Psoas muscle (tissue), 8 donors: Measurements from ENCODE around the gene PROC. TPM values are rescaled to one million over a fixed set of nuclear protein-coding genes. Genes with fewer than 3 reads are reported as not detected.

ENCODE experiments used
- ATAC-seq, 4 donors: fragments of 200-7000 bp; cut with Tn5 transposase; one replicate each; pipeline ENCODE4 v1.9.1; 2020; ENCODE audit warnings: moderate library complexity in 3 of 4, mild to moderate bottlenecking in 2 of 4
- DNase-seq, 2 donors: peaks; one replicate each; pipeline ENCODE4 v3.0.0-alpha.2; 2020
- H3K27ac ChIP-seq: fragments of 200-600 bp; one replicate; pipeline ENCODE4 v1.8.0; 2022
- H3K27me3 ChIP-seq, 3 donors: fragments of 200-600 bp in 1 of 3; one replicate each; pipeline versions ENCODE4 v1.6.1 to v1.8.0; 2013 to 2022; ENCODE audit warnings: low read length in 2 of 3, mild to moderate bottlenecking in 2 of 3, moderate library complexity in 1 of 3; ENCODE audit not compliant: insufficient read depth in 3 of 3
- H3K36me3 ChIP-seq, 2 donors: fragments of 200-600 bp in 1 of 2; one replicate each; pipeline versions ENCODE4 v1.6.1 to v1.8.0; 2013 to 2022; ENCODE audit warnings: low read depth in 1 of 2, mild to moderate bottlenecking in 1 of 2, moderate library complexity in 1 of 2; ENCODE audit not compliant: insufficient read depth in 1 of 2
- H3K4me1 ChIP-seq: fragments of 200-600 bp; one replicate; pipeline ENCODE4 v1.8.0; 2022
- H3K4me3 ChIP-seq: fragments of 200-600 bp; one replicate; pipeline ENCODE4 v1.8.0; 2022; ENCODE audit warnings: mild to moderate bottlenecking
- H3K9me3 ChIP-seq: fragments of 200-600 bp; one replicate; pipeline ENCODE4 v1.8.0; 2022
- WGBS, 3 donors: extraction: QIAGEN DNeasy Blood & Tissue Kit; methylation state at CpG; one replicate each; pipeline versions ENCODE4 v1.1.6 to v1.1.7; 2013; 5-methylcytosine and 5-hydroxymethylcytosine counted together
- intact Hi-C, 2 donors: fragments of 100-400 bp; cut with DNase I; formaldehyde crosslinking; loops; one replicate each; pipeline versions ENCODE4 v1.11.0 to v1.14.2; 2022
- polyA plus RNA-seq, 3 donors: library from polyadenylated mRNA; stranded (reverse); fragments of 200-250 nt; gene quantifications; one replicate each; pipeline ENCODE4 v1.2.3, GENCODE V29; 2013
- total RNA-seq, 4 donors: library from RNA; stranded (reverse); fragmentation: NEBNext Ultra II Directional in 2 of 4; extraction: Animal tissue kit (Norgen Biotek cat#: 25700) in 2 of 4; gene quantifications; one replicate each; pipeline versions ENCODE4 v1.2.1 to v1.2.4, GENCODE V29; 2021 to 2023
- TF ChIP-seq, protein P1 (sequence below): fragments of 200-600 bp; IDR thresholded peaks from one replicate; pipeline ENCODE4 v1.8.0; 2022; ENCODE audit warnings: antibody characterized with exemption
- donor health status: healthy with polysubstance abuse.
- donor health status: DM: no; HTN: no; CAD: no; lungs with moderate emphysema.
- donor health status: Bipolar disorder and iron deficiency.
- donor health status: healthy.
- donor health status: DM: yes; HTN: yes; CAD: no.
- donor health status: DM: no; HTN: no; CAD: no.
- donor health status: DM: no; HTN: no; CAD: no.
- donor health status: DM: yes; HTN: yes; CAD: no.

The PROC gene
- total and polyA plus RNA-seq, 7 donors = 0.05 to 0.60 TPM; not detected in 5

GRCh38 chr2:127413200-127413599 lies 5.0 kb upstream of the PROC start:
- no peaks in the 10 kb centered on the region for H3K9me3 ChIP-seq
- H3K27me3 ChIP-seq = no peaks in the 10 kb centered on the region
- 90 to 92% (median 91%) methylated on average over 3 of the region's 3 CpGs for WGBS, 3 donors
- H3K4me3 ChIP-seq = no peak overlapping the region
- intact Hi-C loops = no loop called here
- H3K27ac ChIP-seq = peak overlapping the region; percentile 96
- DNase-seq = no peak
- TF ChIP-seq, protein P1, sequence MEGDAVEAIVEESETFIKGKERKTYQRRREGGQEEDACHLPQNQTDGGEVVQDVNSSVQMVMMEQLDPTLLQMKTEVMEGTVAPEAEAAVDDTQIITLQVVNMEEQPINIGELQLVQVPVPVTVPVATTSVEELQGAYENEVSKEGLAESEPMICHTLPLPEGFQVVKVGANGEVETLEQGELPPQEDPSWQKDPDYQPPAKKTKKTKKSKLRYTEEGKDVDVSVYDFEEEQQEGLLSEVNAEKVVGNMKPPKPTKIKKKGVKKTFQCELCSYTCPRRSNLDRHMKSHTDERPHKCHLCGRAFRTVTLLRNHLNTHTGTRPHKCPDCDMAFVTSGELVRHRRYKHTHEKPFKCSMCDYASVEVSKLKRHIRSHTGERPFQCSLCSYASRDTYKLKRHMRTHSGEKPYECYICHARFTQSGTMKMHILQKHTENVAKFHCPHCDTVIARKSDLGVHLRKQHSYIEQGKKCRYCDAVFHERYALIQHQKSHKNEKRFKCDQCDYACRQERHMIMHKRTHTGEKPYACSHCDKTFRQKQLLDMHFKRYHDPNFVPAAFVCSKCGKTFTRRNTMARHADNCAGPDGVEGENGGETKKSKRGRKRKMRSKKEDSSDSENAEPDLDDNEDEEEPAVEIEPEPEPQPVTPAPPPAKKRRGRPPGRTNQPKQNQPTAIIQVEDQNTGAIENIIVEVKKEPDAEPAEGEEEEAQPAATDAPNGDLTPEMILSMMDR = no peak
- peaks cover 41% of the 10 kb centered on the region for H3K4me1 ChIP-seq
- no peak for ATAC-seq
- H3K36me3 ChIP-seq = no peaks in the 10 kb centered on the region

GRCh38 chr2:127413782-127414637 lies 4.2 kb upstream of the PROC start:
- intact Hi-C loops = no loop called here
- Histone ChIP-seq H3K4me1 (peaks cover 33% of the 10 kb centered on the region), H3K4me3 (no peak overlapping the region), H3K9me3 (no peaks in the 10 kb centered on the region), H3K36me3 (no peaks in the 10 kb centered on the region), H3K27me3 (no peaks in the 10 kb centered on the region), H3K27ac (peak overlapping the region; percentile 37)
- TF ChIP-seq, protein P1 = no peak
- DNase-seq = no peak
- WGBS, 3 donors = 88 to 92% (median 92%) methylated on average over 8 of the region's 8 CpGs
- ATAC-seq = no peak

- H3K27ac ChIP-seq = peak overlapping the region; percentile 54
- no peak for ATAC-seq
- peaks cover 32% of the 10 kb centered on the region for H3K4me1 ChIP-seq
- peak overlapping the region; percentile 68 for H3K4me3 ChIP-seq
- no peaks in the 10 kb centered on the region for H3K9me3 ChIP-seq
- intact Hi-C loops = loop anchor here (5.0 kb wide), 2 partner anchors 43 to 58 kb away; no protein-coding TSS in a partner anchor
- TF ChIP-seq, protein P1 = no peak
- WGBS, 3 donors = 74 to 77% (median 75%) methylated on average over 13 of the region's 13 CpGs
- no peaks in the 10 kb centered on the region for H3K27me3 ChIP-seq
- DNase-seq = no peak
- H3K36me3 ChIP-seq = no peaks in the 10 kb centered on the region
Measured at GRCh38 chr2:127414638-127415592, 3.3 kb upstream of the PROC start.

DNA sequence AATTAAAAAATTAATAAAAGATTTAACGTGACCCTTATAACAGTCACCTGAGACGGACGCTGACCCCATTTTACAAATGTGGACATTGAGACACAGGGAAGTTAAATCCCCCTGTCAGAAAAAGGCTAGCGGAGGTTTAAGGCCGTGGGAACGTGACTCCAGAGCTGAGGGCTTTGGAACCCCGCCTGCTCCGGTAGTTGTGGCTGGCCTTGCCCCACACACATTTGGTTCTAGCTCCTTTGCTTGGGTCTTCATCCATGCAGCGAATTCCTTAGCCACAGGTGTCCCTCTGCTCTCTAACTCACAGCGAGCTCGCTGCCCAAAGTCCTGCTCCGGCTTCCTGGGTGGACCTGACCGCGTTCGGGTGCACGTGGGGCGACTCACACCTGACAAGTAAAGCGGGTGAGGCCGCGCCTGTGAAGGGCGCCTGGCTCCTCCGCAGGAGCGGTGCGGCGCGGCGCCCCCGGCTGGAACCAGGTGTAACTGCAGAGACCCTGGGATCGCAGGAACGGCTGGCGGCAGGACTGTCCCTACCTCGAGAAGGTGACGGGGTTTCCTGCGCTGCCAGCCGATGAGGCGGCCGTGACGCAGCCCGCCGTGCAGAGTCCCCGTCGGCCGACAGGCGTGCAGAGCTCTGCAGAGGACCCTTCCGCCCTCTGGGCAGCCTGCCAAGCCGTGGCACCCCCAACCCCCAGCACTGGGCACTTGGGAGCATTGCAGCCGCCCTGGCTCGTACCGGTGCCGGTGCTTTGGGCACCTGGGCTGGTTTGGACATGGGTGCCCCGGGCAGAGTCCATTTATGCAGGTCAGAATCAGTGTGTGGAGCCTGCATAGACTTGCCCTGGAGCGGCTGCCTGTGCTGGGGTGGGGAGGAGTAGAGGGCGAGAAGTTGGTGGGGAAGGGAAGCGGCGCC lies 2.4 kb upstream of the PROC start:
- H3K36me3 ChIP-seq = no peaks in the 10 kb centered on the region
- ATAC-seq (peak; percentile 40 to 67 (median 64)), DNase-seq (peak; percentile 41 to 82)
- no peaks in the 10 kb centered on the region for H3K27me3 ChIP-seq
- peak overlapping the region; percentile 54 for H3K27ac ChIP-seq
- intact Hi-C loops = loop anchor here (5.0 kb wide), 2 partner anchors 44 to 59 kb away; no protein-coding TSS in a partner anchor
- peak overlapping the region; percentile 68 for H3K4me3 ChIP-seq
- TF ChIP-seq, protein P1 = peak; percentile 66
- no peaks in the 10 kb centered on the region for H3K9me3 ChIP-seq
- 16 to 21% (median 18%) methylated on average over 50 to 55 of the region's 55 CpGs for WGBS, 3 donors
- H3K4me1 ChIP-seq = peaks cover 25% of the 10 kb centered on the region
